OCI-LY3 (cell line): ENCODE results near the gene HHATL.

Source experiments
- EZH2phosphoT487 ChIP-seq: fragments of 200-600 bp; shearing (Covaris generic); IDR thresholded peaks from 2 replicates; pipeline ENCODE4 v1.6.1; 2018; ENCODE audit warnings: antibody characterized with exemption, mixed run types, low read depth
- TF ChIP-seq, protein P1 (sequence below): fragments of 200-600, 300-600 bp; sonication (generic); IDR thresholded peaks from 2 replicates; pipeline ENCODE4 v1.5.1; 2014; ENCODE audit warnings: antibody characterized with exemption, low read length, low read depth

DNA sequence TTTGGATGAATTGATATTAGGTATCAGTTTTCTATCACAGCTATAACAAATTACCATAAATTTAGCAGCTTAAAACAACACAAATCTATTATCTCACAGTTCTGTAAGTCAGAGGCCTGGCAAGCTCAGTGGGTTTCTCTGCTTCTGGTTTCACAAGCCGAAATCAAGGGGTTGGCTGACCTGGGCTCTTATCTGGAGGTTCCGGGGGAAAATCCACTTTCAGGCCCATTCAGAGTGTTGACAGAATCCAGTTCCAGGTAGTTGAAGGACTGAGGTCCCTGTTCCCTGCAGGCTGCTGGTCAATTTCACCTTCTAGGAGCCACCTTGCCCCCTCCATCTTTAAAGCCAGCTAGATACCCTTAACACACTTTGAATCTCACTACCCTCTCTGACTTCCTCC is 11.1 kb upstream of the HHATL start:
- TF ChIP-seq, protein P1, sequence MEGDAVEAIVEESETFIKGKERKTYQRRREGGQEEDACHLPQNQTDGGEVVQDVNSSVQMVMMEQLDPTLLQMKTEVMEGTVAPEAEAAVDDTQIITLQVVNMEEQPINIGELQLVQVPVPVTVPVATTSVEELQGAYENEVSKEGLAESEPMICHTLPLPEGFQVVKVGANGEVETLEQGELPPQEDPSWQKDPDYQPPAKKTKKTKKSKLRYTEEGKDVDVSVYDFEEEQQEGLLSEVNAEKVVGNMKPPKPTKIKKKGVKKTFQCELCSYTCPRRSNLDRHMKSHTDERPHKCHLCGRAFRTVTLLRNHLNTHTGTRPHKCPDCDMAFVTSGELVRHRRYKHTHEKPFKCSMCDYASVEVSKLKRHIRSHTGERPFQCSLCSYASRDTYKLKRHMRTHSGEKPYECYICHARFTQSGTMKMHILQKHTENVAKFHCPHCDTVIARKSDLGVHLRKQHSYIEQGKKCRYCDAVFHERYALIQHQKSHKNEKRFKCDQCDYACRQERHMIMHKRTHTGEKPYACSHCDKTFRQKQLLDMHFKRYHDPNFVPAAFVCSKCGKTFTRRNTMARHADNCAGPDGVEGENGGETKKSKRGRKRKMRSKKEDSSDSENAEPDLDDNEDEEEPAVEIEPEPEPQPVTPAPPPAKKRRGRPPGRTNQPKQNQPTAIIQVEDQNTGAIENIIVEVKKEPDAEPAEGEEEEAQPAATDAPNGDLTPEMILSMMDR = no peak
- no peak for TF ChIP-seq EZH2phosphoT487
